Stimulated activated naive B cell treated with anti-CD40 and anti-IgM and Interleukin-4, amounts not matched to agents 10 μg/mL and 1 μg/mL and 100 μg/mL, for 72 hours (primary cell): ENCODE data around the gene GSE1.

ENCODE experiments used
- ATAC-seq, 2 donors: fragments of 150-1000 bp; cut with Tn5 transposase; replicated peaks; 2 replicates each; pipeline ENCODE4 v1.10.0; 2021; ENCODE audit warnings: moderate library complexity in 1 of 2
- DNase-seq: peaks from one replicate; pipeline ENCODE4 v3.0.0; 2021
- H3K27ac Mint-ChIP-seq: one replicate; pipeline ENCODE4 v1.8.0; 2022; ENCODE audit warnings: mild to moderate bottlenecking, mixed read lengths
- H3K27me3 Mint-ChIP-seq, 2 donors: one replicate each; pipeline ENCODE4 v1.8.0; 2022; ENCODE audit warnings: mixed read lengths in 2 of 2
- H3K36me3 Mint-ChIP-seq, 2 donors: one replicate each; pipeline ENCODE4 v1.8.0; 2022; ENCODE audit warnings: mixed read lengths in 2 of 2, mild to moderate bottlenecking in 1 of 2
- H3K4me1 Mint-ChIP-seq, 2 donors: one replicate each; pipeline ENCODE4 v1.8.0; 2022; ENCODE audit warnings: mixed read lengths in 2 of 2, mild to moderate bottlenecking in 1 of 2
- H3K4me3 Mint-ChIP-seq, 2 donors: one replicate each; pipeline ENCODE4 v1.8.0; 2022; ENCODE audit warnings: mild to moderate bottlenecking in 2 of 2, mixed read lengths in 2 of 2, moderate library complexity in 1 of 2
- H3K9me3 Mint-ChIP-seq, 2 donors: one replicate each; pipeline ENCODE4 v1.8.0; 2022; ENCODE audit warnings: mixed read lengths in 2 of 2, mild to moderate bottlenecking in 1 of 2

Gene GSE1

GRCh38 chr16:85715169-85716021, 102.3 kb downstream of the GSE1 start:
- Mint-ChIP-seq H3K4me3 (peak overlapping the region in 1 of 2 donors; percentile 53), H3K27ac (no peak overlapping the region), H3K4me1 (peaks cover 18 to 40% of the 10 kb centered on the region in 2 donors), H3K27me3 (no peaks in the 10 kb centered on the region), H3K36me3 (peaks cover 10 to 27% of the 10 kb centered on the region in 2 donors), H3K9me3 (peaks cover 4 to 5% of the 10 kb centered on the region in 2 donors)
- DNase-seq (no peak), ATAC-seq (peak; percentile 75 to 82)

DNA sequence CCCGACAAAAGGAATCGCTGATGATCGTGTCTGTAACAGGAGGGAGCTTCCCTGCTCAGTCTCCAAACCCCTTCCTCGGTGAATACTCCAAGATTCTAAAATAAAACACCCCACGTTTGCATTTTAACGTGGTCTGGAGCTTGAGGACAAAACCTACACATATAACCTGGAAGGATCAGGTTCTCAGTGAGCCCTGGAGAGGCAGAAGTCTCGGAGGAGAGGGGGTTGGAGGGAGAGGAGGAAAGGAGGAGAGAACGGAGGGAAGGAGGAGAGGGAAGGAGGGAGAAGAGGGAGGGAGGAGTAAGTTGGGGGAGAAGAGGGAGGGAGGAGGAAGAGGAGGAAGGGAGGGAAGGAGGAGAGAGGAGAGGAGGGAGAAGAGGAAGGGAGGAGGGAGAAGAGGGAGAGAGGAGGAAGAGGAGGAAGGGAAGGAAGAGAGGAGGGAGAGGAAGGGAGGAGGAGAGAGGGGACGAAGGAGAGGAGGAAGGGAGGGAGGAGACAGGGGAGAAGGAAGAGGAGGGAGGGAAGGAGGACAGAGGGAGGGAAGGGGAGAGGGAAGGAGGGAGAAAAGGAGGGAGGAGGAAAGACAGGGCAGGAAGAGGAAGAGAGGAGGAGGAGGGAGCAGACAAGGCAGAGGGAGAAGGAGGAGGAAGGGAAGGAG, 103.0 kb downstream of the GSE1 start:
- Mint-ChIP-seq H3K27me3 (no peaks in the 10 kb centered on the region), H3K36me3 (peaks cover 11 to 24% of the 10 kb centered on the region in 2 donors), H3K4me3 (peak overlapping the region in 1 of 2 donors; percentile 53), H3K4me1 (peaks cover 18 to 40% of the 10 kb centered on the region in 2 donors), H3K27ac (peak overlapping the region; percentile 89), H3K9me3 (peaks cover 4 to 5% of the 10 kb centered on the region in 2 donors)
- DNase-seq: no peak
- ATAC-seq: no peak

DNA sequence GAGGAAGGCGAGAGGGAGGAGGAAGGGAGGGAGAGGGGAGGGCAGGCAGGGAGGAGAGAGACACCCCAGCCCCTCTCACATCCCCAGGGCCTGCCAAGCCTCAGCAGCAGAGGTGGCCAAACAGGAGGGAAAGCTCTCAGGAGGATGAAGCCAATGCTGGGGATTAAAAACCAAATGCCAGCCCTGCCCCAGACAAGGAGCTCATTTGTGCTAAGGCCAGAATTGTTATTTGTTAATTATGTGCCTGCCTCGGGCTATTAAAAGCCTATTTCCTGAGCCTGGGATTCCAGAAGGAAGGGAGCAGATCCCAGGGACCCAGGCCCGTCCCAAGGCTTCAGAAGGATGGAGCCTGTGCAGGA, 103.5 kb downstream of the GSE1 start:
- Mint-ChIP-seq H3K27ac (peak overlapping the region; percentile 42), H3K9me3 (peaks cover 4 to 5% of the 10 kb centered on the region in 2 donors), H3K36me3 (peaks cover 12 to 25% of the 10 kb centered on the region in 2 donors), H3K4me3 (no peak overlapping the region), H3K27me3 (no peaks in the 10 kb centered on the region), H3K4me1 (peaks cover 18 to 40% of the 10 kb centered on the region in 2 donors)
- DNase-seq: no peak
- no peak for ATAC-seq

DNA sequence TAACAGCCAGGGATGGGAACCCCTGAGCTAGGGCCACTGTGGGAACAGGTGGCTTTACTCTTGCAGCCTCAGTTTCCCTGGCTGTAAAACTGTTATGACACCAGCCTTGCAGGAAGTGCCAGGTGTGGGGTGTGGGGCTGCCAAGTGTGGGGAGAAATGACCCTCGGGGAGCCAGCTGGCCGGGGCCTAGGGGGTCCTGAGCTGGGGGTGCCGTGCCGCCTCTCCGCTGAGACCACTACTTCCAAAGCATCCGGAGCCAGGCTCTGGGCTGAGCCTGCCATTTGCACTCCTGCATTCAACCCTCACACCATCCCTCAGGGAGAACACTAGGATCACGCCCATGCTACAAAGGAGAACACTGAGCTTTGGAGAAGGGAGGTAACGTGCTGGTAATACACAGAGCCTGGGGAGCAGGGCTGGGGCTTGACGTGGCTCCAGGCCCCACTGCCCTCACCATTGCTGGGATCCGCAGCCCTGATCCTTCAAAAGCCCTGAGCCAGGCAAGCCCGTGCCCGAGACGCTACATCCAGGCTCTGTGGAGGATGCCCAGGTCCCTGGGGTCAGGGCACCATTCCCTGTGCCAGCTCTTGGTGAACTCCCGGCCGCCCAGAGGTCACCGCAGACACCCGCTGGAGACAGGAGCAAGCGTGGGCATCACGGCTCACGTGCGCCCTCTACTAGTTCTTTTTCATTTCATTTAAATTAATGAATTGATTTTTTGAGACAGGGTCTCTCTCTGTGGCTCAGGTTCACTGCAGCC, 104.5 kb downstream of the GSE1 start:
- ATAC-seq (peak; percentile 38 to 59), DNase-seq (peak; percentile 33)
- Mint-ChIP-seq H3K27ac (no peak overlapping the region), H3K9me3 (peaks cover 0 to 2% of the 10 kb centered on the region in 2 donors), H3K4me3 (no peak overlapping the region), H3K27me3 (no peaks in the 10 kb centered on the region), H3K4me1 (peaks cover 18 to 40% of the 10 kb centered on the region in 2 donors), H3K36me3 (peaks cover 5 to 17% of the 10 kb centered on the region in 2 donors)

DNA sequence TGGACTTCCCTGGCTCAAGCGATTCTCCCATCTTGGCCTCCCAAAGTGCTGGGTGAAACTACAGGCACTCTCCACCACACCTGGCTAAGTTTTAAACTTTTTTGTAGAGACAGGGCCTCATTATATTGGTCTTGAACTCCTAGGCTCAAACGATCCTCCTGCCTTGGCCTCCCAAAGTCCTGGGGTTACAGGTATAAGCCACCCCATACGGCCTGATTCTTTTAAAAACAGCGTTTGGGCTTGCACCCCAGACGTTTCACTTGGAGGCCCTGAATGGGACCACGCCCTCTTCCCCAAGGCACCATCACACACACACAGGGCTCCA, 105.0 kb downstream of the GSE1 start:
- H3K27ac Mint-ChIP-seq: no peak overlapping the region
- ATAC-seq (no peak), DNase-seq (no peak)

DNA sequence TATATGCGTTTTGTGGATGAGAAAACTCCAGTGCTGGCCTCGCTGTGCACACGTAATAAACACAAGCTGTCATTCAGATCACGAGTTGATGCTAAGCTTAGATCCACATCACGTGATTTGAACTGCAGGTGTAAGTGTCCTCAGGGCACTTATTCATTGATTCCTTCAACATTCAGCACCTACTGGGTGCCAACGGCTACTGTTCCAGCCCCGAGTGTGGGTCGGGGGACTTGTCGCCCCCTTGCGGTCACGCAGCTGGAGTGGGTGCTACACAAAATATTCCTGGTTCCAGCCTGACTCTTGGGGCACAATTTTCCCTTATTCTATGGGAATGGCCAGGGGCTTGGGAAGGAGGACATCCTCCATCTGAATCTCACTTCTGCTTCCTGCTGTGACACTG, 105.6 kb downstream of the GSE1 start:
- Mint-ChIP-seq H3K27me3 (no peaks in the 10 kb centered on the region), H3K4me3 (no peak overlapping the region), H3K9me3 (no peaks in the 10 kb centered on the region), H3K36me3 (peaks cover 2 to 5% of the 10 kb centered on the region in 2 donors), H3K4me1 (peaks cover 18 to 40% of the 10 kb centered on the region in 2 donors), H3K27ac (no peak overlapping the region)
- ATAC-seq: no peak
- no peak for DNase-seq

More for the DNA sequence above, 105.0 kb downstream of the GSE1 start:
- Mint-ChIP-seq H3K4me1 (peaks cover 18 to 40% of the 10 kb centered on the region in 2 donors), H3K36me3 (peaks cover 2 to 11% of the 10 kb centered on the region in 2 donors), H3K4me3 (no peak overlapping the region), H3K9me3 (no peaks in the 10 kb centered on the region), H3K27me3 (no peaks in the 10 kb centered on the region)

DNA sequence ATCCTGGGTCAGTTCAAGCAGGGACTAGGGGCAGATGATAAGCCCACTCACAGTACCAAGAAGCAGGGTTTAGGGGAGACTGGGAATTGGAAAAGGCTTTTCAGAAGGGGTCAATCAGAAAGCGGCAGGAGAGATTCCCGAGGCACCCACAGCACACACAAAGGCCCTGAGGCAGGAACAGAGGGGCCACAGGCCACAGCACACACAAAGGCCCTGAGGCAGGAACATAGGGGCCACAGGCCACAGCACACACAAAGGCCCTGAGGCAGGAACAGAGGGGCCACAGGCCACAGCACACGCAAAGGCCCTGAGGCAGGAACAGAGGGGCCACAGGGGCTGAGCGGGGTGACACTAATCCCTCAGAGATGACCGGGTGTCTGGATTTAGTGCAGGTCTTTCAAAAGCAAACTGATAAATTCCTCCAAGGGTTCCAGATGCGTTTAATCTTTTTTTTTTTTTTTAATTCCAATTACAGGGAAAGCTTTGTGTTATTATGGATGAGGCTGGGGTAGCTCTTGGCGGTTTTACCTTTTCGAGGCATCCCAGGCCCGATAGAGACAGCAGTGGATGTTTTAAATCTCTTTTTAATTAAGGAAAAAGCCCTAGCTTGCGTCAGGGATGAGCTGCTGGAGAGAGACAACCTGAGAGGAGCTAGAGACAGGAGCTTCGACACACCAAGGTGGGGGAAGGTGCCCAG, 106.6 kb downstream of the GSE1 start:
- Mint-ChIP-seq H3K9me3 (no peaks in the 10 kb centered on the region), H3K27me3 (no peaks in the 10 kb centered on the region), H3K27ac (no peak overlapping the region), H3K4me1 (peaks cover 22 to 40% of the 10 kb centered on the region in 2 donors), H3K4me3 (no peak overlapping the region), H3K36me3 (peaks cover 2 to 7% of the 10 kb centered on the region in 2 donors)
- ATAC-seq (no peak), DNase-seq (no peak)

GRCh38 chr16:85720302-85720637, 107.1 kb downstream of the GSE1 start:
- H3K27me3 Mint-ChIP-seq: no peaks in the 10 kb centered on the region
- H3K36me3 Mint-ChIP-seq: peaks cover 2 to 7% of the 10 kb centered on the region in 2 donors
- peaks cover 22 to 34% of the 10 kb centered on the region in 2 donors for H3K4me1 Mint-ChIP-seq
- no peak for DNase-seq
- H3K4me3 Mint-ChIP-seq: no peak overlapping the region
- no peak overlapping the region for H3K27ac Mint-ChIP-seq
- H3K9me3 Mint-ChIP-seq: no peaks in the 10 kb centered on the region
- ATAC-seq: no peak

DNA sequence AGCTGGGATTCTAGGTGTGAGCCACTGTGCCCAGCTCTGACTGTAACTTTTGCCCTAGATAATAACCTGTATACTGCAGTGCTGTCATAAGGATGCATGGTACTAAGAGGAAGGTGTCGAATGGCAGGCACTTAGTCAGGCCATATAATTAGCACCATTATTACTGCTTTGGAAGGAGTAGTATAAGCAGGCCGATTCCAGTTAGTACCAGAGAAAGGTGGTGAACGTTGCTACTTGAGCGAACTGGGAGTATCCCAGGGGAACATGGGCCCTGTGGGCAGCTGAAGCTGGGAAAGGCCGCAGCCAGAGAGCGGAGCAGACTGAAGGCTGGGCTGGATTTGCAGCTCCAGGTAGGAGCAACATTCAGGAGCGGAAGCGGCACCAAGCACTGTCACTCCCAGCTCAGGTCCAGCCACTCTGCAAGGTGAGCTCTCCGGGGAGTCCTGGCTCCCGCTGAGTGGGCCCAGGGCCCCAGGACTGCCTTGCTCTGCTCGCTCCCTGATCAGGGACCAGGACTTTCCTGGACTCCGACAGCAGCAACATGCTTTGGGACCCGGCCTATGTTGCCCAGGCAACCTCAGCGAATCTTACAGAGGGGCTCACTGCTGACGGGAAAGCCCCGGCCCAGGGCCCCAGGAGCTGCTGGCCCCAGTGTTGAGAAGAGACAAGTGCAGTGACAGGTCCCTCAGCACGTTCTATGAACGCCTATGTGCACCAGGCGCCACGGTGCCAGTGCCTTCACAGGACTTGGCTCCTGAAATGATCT, 109.2 kb downstream of the GSE1 start:
- DNase-seq (no peak), ATAC-seq (no peak)
- Mint-ChIP-seq H3K27me3 (no peaks in the 10 kb centered on the region), H3K27ac (no peak overlapping the region), H3K36me3 (peaks cover 2 to 13% of the 10 kb centered on the region in 2 donors), H3K4me1 (peaks cover 18 to 21% of the 10 kb centered on the region in 2 donors), H3K4me3 (no peak overlapping the region), H3K9me3 (no peaks in the 10 kb centered on the region)

GRCh38 chr16:85724126-85724879, 111.2 kb downstream of the GSE1 start:
- DNase-seq: no peak
- no peak overlapping the region for H3K4me3 Mint-ChIP-seq
- peaks cover 7 to 12% of the 10 kb centered on the region in 2 donors for H3K4me1 Mint-ChIP-seq
- H3K9me3 Mint-ChIP-seq: no peaks in the 10 kb centered on the region
- ATAC-seq: no peak
- H3K36me3 Mint-ChIP-seq: peaks cover 2 to 13% of the 10 kb centered on the region in 2 donors
- H3K27ac Mint-ChIP-seq: peak overlapping the region; percentile 15
- H3K27me3 Mint-ChIP-seq: no peaks in the 10 kb centered on the region

- H3K27me3 Mint-ChIP-seq: no peaks in the 10 kb centered on the region
- H3K36me3 Mint-ChIP-seq: peaks cover 2 to 13% of the 10 kb centered on the region in 2 donors
- H3K9me3 Mint-ChIP-seq: no peaks in the 10 kb centered on the region
- ATAC-seq: no peak
- DNase-seq: no peak
- no peak overlapping the region for H3K27ac Mint-ChIP-seq
- peaks cover 12 to 14% of the 10 kb centered on the region in 2 donors for H3K4me1 Mint-ChIP-seq
- H3K4me3 Mint-ChIP-seq: no peak overlapping the region
Measured at GRCh38 chr16:85724936-85725335, 111.8 kb downstream of the GSE1 start.
